ENCODE measurements around the gene UBR2. TPM values are rescaled to one million over a fixed set of nuclear protein-coding genes. Genes with fewer than 3 reads are reported as not detected.

The UBR2 gene
- total and polyA plus RNA-seq, 2 of the 13 experiments (the other 11 are each of a cell fraction or from before 2014, with no cell fraction given), result 17.6 to 29.3 TPM

- TF ChIP-seq, protein P1, sequence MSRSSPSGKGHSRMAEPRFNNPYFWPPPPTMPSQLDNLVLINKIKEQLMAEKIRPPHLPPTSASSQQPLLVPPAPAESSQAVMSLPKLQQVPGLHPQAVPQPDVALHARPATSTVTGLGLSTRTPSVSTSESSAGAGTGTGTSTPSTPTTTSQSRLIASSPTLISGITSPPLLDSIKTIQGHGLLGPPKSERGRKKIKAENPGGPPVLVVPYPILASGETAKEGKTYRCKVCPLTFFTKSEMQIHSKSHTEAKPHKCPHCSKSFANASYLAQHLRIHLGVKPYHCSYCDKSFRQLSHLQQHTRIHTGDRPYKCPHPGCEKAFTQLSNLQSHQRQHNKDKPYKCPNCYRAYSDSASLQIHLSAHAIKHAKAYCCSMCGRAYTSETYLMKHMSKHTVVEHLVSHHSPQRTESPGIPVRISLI (CRISPR knock-in tag; IDR thresholded peaks at IDR 0.05; ENCODE audit: borderline replicate concordance), result no peak
- TF ChIP-seq MTA1 (CRISPR knock-in tag; IDR thresholded peaks at IDR 0.05; ENCODE audit: borderline replicate concordance) (peak; percentile 39; the same call in 1 of the 2 replicates), MED8 (CRISPR knock-in tag; IDR thresholded peaks at IDR 0.05; ENCODE audit: insufficient replicate concordance) (no peak), HIVEP1 (CRISPR knock-in tag; IDR thresholded peaks at IDR 0.05) (0 out of 2 replicates have a peak, but pooled peaks have one; percentile 48), SP2 (CRISPR knock-in tag; IDR thresholded peaks at IDR 0.05) (no peak), HDAC6 (IDR thresholded peaks at IDR 0.05; ENCODE audit: low read depth, low read length) (no peak), ZSCAN21 (CRISPR knock-in tag; IDR thresholded peaks at IDR 0.05; ENCODE audit: borderline replicate concordance) (no peak), ZBTB8A (CRISPR knock-in tag; IDR thresholded peaks at IDR 0.05; ENCODE audit: borderline replicate concordance, low read depth) (no peak), SRSF4 (IDR thresholded peaks at IDR 0.05; ENCODE audit: low read depth, low read length, poor library complexity, severe bottlenecking) (no peak), ZNF691 (CRISPR knock-in tag; IDR thresholded peaks at IDR 0.05; ENCODE audit: borderline replicate concordance, low read depth) (no peak; the same call in 1 of the 2 replicates), ZSCAN29 (CRISPR knock-in tag; conservative IDR thresholded peaks at IDR 0.05) (no peak), FOXP1 (IDR thresholded peaks at IDR 0.05) (no peak), FOXP1 (CRISPR knock-in tag; IDR thresholded peaks at IDR 0.05) (0 out of 2 replicates have a peak, but pooled peaks have one; percentile 8), ZNF34 (CRISPR knock-in tag; IDR thresholded peaks at IDR 0.05; ENCODE audit: borderline replicate concordance) (peak; percentile 23; the same call in 1 of the 2 replicates), SIX4 (CRISPR knock-in tag; IDR thresholded peaks at IDR 0.05) (no peak), TCF12 (IDR thresholded peaks at IDR 0.05) (no peak), TCF12 (CRISPR knock-in tag; IDR thresholded peaks at IDR 0.05) (no peak), ZNF644 (CRISPR knock-in tag; IDR thresholded peaks at IDR 0.05; ENCODE audit: low read depth) (no peak), ZNF883 (CRISPR knock-in tag; IDR thresholded peaks at IDR 0.05; ENCODE audit: not compliant biosample characterization) (peak; percentile 47), KAT2B (IDR thresholded peaks at IDR 0.05; ENCODE audit: borderline replicate concordance, low read depth, low read length) (no peak), IRF2 (CRISPR knock-in tag; IDR thresholded peaks at IDR 0.05) (no peak)
- TF ChIP-seq, protein P2, sequence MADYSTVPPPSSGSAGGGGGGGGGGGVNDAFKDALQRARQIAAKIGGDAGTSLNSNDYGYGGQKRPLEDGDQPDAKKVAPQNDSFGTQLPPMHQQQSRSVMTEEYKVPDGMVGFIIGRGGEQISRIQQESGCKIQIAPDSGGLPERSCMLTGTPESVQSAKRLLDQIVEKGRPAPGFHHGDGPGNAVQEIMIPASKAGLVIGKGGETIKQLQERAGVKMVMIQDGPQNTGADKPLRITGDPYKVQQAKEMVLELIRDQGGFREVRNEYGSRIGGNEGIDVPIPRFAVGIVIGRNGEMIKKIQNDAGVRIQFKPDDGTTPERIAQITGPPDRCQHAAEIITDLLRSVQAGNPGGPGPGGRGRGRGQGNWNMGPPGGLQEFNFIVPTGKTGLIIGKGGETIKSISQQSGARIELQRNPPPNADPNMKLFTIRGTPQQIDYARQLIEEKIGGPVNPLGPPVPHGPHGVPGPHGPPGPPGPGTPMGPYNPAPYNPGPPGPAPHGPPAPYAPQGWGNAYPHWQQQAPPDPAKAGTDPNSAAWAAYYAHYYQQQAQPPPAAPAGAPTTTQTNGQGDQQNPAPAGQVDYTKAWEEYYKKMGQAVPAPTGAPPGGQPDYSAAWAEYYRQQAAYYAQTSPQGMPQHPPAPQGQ (CRISPR knock-in tag; IDR thresholded peaks at IDR 0.05; ENCODE audit: borderline replicate concordance), result no peak
- TF ChIP-seq, protein P3, sequence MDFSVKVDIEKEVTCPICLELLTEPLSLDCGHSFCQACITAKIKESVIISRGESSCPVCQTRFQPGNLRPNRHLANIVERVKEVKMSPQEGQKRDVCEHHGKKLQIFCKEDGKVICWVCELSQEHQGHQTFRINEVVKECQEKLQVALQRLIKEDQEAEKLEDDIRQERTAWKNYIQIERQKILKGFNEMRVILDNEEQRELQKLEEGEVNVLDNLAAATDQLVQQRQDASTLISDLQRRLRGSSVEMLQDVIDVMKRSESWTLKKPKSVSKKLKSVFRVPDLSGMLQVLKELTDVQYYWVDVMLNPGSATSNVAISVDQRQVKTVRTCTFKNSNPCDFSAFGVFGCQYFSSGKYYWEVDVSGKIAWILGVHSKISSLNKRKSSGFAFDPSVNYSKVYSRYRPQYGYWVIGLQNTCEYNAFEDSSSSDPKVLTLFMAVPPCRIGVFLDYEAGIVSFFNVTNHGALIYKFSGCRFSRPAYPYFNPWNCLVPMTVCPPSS (IDR thresholded peaks at IDR 0.05), result no peak
- TF ChIP-seq, protein P4, sequence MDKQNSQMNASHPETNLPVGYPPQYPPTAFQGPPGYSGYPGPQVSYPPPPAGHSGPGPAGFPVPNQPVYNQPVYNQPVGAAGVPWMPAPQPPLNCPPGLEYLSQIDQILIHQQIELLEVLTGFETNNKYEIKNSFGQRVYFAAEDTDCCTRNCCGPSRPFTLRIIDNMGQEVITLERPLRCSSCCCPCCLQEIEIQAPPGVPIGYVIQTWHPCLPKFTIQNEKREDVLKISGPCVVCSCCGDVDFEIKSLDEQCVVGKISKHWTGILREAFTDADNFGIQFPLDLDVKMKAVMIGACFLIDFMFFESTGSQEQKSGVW (CRISPR knock-in tag; IDR thresholded peaks at IDR 0.05; ENCODE audit: borderline replicate concordance), result no peak
Observed at GRCh38 chr6:42547407-42548329, 16.2 kb upstream of the UBR2 start (continued).
